ENCODE data around the gene CCDC57. TPM values are rescaled to one million over a fixed set of nuclear protein-coding genes. Genes with fewer than 3 reads are reported as not detected.

Gene CCDC57
- total and polyA plus RNA-seq, 2 of the 8 experiments (the other 6 are each of a cell fraction or from before 2014, with no cell fraction given) = 8.4 to 12.9 TPM

DNA sequence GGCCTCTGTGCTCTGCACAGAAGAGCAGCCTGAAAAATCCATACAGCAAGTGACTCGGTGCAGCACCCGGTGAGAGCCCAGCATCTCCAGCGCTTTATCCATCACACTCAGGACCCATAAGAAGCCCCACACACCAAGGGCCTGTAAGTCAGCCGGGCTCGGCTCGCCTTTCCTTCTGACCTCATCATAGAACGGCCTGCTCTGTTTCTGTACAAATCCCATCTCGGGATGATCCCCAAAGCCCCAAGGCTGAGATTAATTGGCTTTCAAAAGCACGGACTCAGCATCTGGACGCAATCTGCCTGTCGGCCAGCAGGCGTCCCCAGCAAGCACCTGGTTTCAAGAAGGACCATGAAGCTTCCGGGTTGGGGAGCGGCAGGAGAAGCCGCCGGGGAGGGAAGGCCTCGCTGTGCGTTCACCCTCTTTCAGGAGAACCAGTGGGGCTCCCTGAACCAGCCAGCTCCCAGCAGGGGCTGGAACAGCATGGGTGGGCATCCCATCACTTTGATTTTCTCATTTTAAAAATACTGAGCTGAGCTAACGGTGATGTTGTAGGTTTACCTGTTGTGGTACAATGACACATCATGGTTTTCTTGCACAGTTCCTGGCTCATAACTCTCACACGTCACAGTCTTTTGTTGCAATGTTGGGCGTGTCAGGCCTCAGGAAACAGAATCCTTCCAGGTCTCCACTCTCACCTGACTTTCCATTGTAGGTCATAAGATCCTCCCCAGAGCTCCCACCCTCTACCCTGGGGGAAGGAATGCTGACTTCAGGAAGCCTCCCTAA is 6.7 kb downstream of the CCDC57 start:
- Histone ChIP-seq H3K4me2 (ENCODE audit: insufficient read depth in 1 of 2, low read depth in 2 of 2, low read length in 2 of 2) (peak overlapping the region in 1 of 2 experiments; percentile 43; a peak in 1 of 4 replicates), H4K20me1 (replicated peaks in 1 of 2; ENCODE audit: control insufficient read depth in 1 of 2, insufficient read depth in 2 of 2, low read length in 2 of 2) (peaks cover 3 to 8% of the 10 kb centered on the region in 2 experiments), H3K4me3 (ENCODE audit: extremely low read depth in 1 of 4, insufficient read depth in 2 of 4, low read depth in 3 of 4, low read length in 4 of 4) (no peak overlapping the region), H3K4ac (replicated peaks; ENCODE audit: insufficient read length, low read depth, low read length) (no peak overlapping the region), H2BK5ac (ENCODE audit: low read depth, low read length) (no peak overlapping the region), H3K9me3 (ENCODE audit: insufficient read depth in 2 of 2, low read depth in 1 of 2, low read length in 1 of 2) (no peaks in the 10 kb centered on the region), H4K91ac (replicated peaks; ENCODE audit: insufficient read length, low read length) (no peak overlapping the region), H3K79me2 (ENCODE audit: control insufficient read depth in 1 of 2, insufficient read depth in 2 of 2, low read length in 2 of 2) (no peaks in the 10 kb centered on the region), H3K23ac (ENCODE audit: insufficient read length) (no peak overlapping the region), H2AFZ (ENCODE audit: low read length) (no peak overlapping the region), H3K18ac (ENCODE audit: extremely low read depth, low read length) (no peak overlapping the region), H2BK15ac (ENCODE audit: low read length) (no peak overlapping the region), H3K4me1 (replicated peaks in 1 of 4; ENCODE audit: control insufficient read depth in 3 of 4, insufficient read depth in 4 of 4, low read length in 3 of 4) (peaks cover 0 to 2% (median 2%) of the 10 kb centered on the region in 4 experiments; a peak in 3 of 7 replicates), H2BK20ac (ENCODE audit: low read length) (no peak overlapping the region), H3K36me3 (ENCODE audit: control insufficient read depth in 2 of 4, insufficient read depth in 4 of 4, low read length in 3 of 4) (no peaks in the 10 kb centered on the region), H2BK12ac (ENCODE audit: low read depth, low read length) (no peak overlapping the region), H3K79me1 (ENCODE audit: low read depth, low read length) (no peaks in the 10 kb centered on the region; the same call in 1 of the 2 replicates), H4K5ac (ENCODE audit: insufficient read length, low read depth, low read length) (no peak overlapping the region), H3K9ac (replicated peaks in 1 of 4; ENCODE audit: extremely low read depth in 1 of 4, low read depth in 3 of 4, low read length in 3 of 4) (no peak overlapping the region), H2BK120ac (replicated peaks; ENCODE audit: low read depth, low read length) (no peak overlapping the region), H3K14ac (ENCODE audit: insufficient read length) (no peak overlapping the region), H3K23me2 (ENCODE audit: low read depth, low read length) (no peaks in the 10 kb centered on the region), H4K8ac (ENCODE audit: extremely low read depth, insufficient read depth, low read length) (peak overlapping the region; percentile 81; the same call in 1 of the 2 replicates), H2AK5ac (ENCODE audit: low read depth, low read length) (no peak overlapping the region), H3K27me3 (replicated peaks in 1 of 4; ENCODE audit: control insufficient read depth in 3 of 4, extremely low read depth in 1 of 4, insufficient read depth in 3 of 4, low read length in 3 of 4) (no peaks in the 10 kb centered on the region), H3K56ac (replicated peaks; ENCODE audit: insufficient read length, low read depth, low read length) (no peak overlapping the region), H3K27ac (ENCODE audit: low read depth, low read length) (no peak overlapping the region)
- FAIRE-seq (peak; percentile 42), DNase-seq (ENCODE audit: low read depth in 1 of 2, low spot score in 2 of 2) (peak; percentile 34 to 82)
- POLR2A ChIA-PET (ENCODE audit: partially characterized antibody) = interaction anchor here (0.7 to 1.3 kb wide), 4 partner anchors 10 to 35 kb away, joined by 3 to 4 read pairs (median 3); partner anchors contain the start of gene SLC16A3
- CTCF ChIA-PET (ENCODE audit: partially characterized antibody) = interaction anchor here (0.6 to 3.1 kb wide), 20 partner anchors 11 to 293 kb away, joined by 3 to 15 read pairs (median 3); partner anchors contain the start of gene SLC16A3
- WGBS, 2 experiments (ENCODE audit: extremely low coverage in 1 of 2, insufficient coverage in 1 of 2, insufficient read length in 1 of 2, insufficient replicate concordance in 2 of 2, low coverage in 1 of 2, low lambda C conversion rate in 2 of 2, missing lambda C conversion rate in 1 of 2) = 41% methylated on average over 20 of the region's 21 CpGs; no CpG with 5 or more reads in 1 of the 2 experiments
- TF ChIP-seq EZH2 (IDR thresholded peaks at IDR 0.05; ENCODE audit: low read depth, low read length, severe bottlenecking) (no peak), EP300 (IDR thresholded peaks at IDR 0.05; ENCODE audit: borderline replicate concordance in 1 of 2, low read depth in 2 of 2, low read length in 2 of 2) (no peak), HDAC6 (IDR thresholded peaks at IDR 0.05; ENCODE audit: low read depth, low read length) (no peak), SUZ12 (IDR thresholded peaks at IDR 0.05; ENCODE audit: low read length) (no peak), ZNF274 (IDR thresholded peaks at IDR 0.05; ENCODE audit: borderline replicate concordance, extremely low read depth, low read length) (no peak), CEBPB (IDR thresholded peaks at IDR 0.05; ENCODE audit: low read depth, low read length) (no peak), CBX5 (IDR thresholded peaks at IDR 0.05; ENCODE audit: low read depth, low read length) (no peak), SP2 (IDR thresholded peaks at IDR 0.05; ENCODE audit: low read length) (no peak), PHF8 (conservative IDR thresholded peaks at IDR 0.05; ENCODE audit: low read depth, low read length) (no peak)
- TF ChIP-seq, protein P1, sequence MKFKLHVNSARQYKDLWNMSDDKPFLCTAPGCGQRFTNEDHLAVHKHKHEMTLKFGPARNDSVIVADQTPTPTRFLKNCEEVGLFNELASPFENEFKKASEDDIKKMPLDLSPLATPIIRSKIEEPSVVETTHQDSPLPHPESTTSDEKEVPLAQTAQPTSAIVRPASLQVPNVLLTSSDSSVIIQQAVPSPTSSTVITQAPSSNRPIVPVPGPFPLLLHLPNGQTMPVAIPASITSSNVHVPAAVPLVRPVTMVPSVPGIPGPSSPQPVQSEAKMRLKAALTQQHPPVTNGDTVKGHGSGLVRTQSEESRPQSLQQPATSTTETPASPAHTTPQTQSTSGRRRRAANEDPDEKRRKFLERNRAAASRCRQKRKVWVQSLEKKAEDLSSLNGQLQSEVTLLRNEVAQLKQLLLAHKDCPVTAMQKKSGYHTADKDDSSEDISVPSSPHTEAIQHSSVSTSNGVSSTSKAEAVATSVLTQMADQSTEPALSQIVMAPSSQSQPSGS (IDR thresholded peaks at IDR 0.05; ENCODE audit: low read length) = no peak
